HG03575 (cell line): ENCODE data around the gene PRR20G.
"Not testable (repeated sequence)": the region's sequence is repeated elsewhere in the genome, so short reads cannot be mapped to it uniquely, and the experiment has no call there.

Experiments used
- ATAC-seq: cut with Tn5 transposase; IDR thresholded peaks from one replicate; pipeline ENCODE4 v1.9.1; 2021; ENCODE audit not compliant: unreplicated experiment, insufficient number of reproducible peaks, low FRiP score; ENCODE audit errors: extremely low read depth

The PRR20G gene

DNA sequence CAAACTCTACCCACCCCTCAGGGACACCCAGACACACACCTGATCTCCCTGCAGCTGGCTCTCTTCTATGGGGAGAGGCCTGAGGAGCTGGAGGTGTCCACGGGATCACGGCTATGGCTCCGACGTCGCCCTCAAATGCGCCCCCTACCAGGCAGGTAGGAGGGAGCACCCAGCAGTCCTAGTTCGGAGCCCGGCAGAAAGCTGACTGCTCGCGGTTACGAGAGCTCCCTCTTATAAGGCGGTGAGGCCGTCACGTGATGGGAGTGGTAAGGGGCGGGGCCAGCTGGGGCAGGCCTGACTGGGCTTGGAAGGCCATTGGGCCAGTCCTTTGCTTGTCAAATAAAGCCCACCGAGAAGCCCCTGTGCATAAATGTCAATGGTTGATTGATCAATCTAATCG, at the start of gene PRR20G:
Gene PRR20G, minus strand, starts transcription at position 207 of the 400 bp plus-strand sequence. CDS start 681 bp downstream, outside the sequence.
- no peak for ATAC-seq

DNA sequence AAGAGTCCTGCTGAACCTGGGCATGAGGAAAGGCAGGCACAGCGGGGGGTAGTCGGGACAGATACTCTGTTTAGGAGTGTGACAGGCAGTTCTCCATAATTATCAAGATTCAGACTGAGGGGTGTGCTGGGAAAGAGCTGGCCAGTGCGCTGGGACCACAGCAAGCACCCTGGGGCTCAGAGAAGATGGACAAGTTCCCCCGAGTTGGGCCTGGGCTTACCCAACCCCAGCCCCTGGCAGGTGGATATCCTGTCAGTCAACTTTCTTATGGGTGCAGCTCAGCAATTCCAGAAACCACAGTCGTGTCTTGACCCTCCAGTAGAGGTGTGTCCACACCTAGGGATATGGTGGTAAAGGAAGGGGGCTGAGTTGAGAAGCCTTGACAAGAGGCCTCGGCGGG, 49.2 kb upstream of the PRR20G start:
- ATAC-seq = no peak

GRCh38 chr3:127336101-127336500, 48.3 kb upstream of the PRR20G start:
- ATAC-seq = no peak

DNA sequence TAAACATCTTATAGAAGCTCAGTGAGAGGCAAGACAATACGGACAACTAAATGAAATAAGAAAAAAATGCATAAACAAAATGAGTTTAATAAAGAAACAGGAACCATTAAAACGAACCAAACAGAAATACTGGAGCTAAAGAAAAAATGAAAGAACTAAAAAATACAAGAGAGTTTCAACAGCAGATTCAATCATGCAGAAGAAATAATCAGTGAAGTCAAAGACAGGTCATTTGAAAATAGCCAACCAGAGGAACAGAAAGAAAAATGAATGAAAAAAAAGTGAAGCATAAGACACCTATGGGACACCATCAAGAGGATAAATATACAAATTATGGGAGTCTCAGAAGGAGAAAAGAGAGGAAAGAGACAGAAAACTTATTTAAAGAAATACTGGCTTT, 42.5 kb upstream of the PRR20G start:
- ATAC-seq = no peak

GRCh38 chr3:127329631-127330285, 41.9 kb upstream of the PRR20G start:
- no peak for ATAC-seq

- ATAC-seq = no peak
These were observed 40.6 kb upstream of the PRR20G start for GRCh38 chr3:127328421-127328820.

GRCh38 chr3:127326341-127326740, 38.5 kb upstream of the PRR20G start:
- ATAC-seq = no peak

GRCh38 chr3:127325629-127325961, 37.7 kb upstream of the PRR20G start:
- ATAC-seq = no peak

- no peak for ATAC-seq
These were observed 37.2 kb upstream of the PRR20G start for GRCh38 chr3:127324913-127325628.

DNA sequence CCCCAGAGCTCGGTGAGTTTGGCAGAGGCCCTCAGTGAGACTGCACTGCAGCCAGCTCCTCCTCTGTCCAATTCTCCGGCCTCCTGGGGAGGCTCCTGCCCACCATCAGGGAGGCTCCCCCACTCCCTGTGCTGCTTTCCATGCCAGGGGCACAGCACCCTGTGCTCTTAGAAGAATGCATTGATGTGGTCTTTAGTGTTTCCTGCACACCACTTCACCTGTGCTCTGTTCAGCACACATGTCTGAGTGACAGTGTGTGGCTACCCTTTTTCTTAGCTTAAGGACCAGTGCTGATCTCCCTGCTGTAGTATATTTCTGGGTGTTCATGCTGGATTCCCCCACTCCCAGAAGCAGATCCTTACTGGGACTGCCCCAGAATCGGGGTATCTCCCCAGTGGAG, 36.2 kb upstream of the PRR20G start:
- ATAC-seq = no peak

DNA sequence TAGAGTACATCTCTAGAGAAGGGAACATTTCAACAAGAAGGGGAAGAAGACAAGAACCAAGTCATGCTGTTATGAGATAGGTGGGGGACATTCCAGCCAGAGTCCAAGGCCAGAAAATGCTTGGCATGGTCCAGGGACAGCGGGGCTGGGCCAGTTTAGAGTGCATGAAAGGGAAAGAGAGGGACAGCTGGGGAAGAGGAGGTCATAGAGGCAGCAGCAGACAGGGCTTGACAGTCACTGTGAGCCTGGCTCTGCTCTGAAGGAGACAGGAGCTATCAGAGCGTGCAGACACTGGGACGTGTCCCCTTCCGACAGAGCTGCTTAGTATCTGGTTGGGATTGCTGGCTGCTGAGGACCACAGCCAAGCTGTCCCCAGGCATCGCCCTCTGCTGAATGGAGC, 35.7 kb upstream of the PRR20G start:
- ATAC-seq = no peak

- ATAC-seq = no peak
These were observed 33.5 kb upstream of the PRR20G start for GRCh38 chr3:127321371-127321770.

GRCh38 chr3:127320529-127321121, 32.8 kb upstream of the PRR20G start:
- no peak for ATAC-seq

- no peak for ATAC-seq
These were observed 28.8 kb upstream of the PRR20G start for GRCh38 chr3:127316685-127317084.

DNA sequence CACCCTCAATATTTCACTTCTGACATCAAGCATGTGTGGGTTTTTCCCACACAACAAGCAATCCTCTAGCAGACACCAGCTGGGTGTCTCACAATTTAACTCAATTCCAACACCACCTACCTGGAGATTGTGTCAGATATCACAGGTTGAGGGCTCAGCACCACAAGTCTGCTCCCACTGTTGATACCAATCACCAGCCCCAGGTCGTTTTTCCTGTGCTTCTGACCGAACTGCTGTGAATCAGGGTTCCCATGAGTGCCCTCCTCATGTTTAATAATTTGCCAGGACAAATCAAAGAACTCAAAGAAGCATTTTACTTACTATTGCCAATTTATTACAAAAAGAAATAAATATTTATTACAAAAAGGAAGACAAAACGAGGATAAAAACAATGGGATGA, 25.0 kb upstream of the PRR20G start:
- ATAC-seq = no peak

DNA sequence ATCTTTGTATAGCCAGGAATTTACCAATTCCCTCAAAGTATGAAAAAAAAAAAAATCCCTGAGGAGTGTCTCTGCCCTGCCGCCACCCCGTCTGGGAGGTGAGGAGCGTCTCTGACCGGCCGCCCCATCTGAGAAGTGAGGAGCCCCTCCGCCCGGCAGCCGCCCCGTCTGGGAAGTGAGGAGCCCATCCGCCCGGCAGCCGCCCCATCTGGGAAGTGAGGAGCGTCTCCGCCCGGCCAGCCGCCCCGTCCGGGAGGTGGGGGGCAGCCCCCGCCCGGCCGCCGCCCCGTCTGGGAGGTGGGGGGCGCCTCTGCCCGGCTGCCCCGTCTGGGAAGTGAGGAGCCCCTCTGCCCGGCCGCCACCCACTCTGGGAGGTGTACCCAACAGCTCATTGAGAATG, 21.0 kb upstream of the PRR20G start:
- not testable (repeated sequence) for ATAC-seq

DNA sequence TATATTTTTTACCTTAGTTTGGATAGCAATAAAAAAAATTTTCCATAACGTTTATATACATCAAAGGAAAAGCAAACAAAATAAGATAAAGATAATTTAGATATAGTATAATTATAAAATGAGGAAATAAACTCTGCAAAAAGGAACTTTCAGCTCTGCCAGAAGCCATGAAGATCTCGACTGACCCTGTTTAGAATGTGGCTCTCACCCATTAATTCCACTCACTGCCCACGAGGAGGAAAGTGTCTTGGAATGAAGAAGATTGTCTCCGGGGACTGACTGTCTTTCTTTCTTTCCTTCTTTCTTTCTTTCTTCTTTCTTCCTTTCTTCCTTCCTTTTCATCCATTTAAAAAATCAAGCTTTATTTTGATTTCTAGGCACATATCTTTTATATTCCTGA, 20.1 kb upstream of the PRR20G start:
- no peak for ATAC-seq

DNA sequence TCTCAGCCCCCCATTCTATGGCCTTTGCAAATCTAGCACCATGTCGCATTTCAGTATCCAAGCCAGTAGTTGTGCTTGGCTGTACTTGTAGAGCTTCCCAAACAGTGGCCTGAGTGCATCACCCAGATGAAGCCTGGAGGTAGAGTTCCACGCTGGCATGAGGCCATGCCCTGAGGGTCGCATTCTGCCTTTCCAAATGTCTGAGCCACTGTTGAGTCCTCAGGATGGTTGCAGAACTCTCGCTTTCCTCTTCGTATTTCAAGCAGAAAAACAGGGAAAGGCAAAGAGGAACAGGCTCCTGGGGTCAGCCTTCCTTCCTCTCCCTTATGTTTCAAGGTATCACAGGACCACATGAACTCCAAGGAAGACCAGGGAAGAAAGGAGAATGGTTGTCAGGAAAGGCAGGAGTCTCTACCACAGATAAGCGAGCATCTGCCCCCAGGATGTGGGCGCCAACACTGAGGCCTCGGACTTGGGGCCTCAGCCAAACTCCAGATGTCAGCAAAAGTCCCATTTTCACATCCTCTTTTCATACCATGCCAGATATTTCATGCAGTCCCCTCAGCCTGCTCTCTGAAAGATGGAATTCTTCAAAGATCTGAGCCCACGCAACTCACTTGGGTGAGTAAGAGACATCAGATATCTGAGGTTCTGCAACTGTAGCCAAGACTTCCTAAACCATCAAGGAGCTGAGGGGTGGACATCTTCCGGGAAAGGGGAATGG, 19.4 kb upstream of the PRR20G start:
- no peak for ATAC-seq

DNA sequence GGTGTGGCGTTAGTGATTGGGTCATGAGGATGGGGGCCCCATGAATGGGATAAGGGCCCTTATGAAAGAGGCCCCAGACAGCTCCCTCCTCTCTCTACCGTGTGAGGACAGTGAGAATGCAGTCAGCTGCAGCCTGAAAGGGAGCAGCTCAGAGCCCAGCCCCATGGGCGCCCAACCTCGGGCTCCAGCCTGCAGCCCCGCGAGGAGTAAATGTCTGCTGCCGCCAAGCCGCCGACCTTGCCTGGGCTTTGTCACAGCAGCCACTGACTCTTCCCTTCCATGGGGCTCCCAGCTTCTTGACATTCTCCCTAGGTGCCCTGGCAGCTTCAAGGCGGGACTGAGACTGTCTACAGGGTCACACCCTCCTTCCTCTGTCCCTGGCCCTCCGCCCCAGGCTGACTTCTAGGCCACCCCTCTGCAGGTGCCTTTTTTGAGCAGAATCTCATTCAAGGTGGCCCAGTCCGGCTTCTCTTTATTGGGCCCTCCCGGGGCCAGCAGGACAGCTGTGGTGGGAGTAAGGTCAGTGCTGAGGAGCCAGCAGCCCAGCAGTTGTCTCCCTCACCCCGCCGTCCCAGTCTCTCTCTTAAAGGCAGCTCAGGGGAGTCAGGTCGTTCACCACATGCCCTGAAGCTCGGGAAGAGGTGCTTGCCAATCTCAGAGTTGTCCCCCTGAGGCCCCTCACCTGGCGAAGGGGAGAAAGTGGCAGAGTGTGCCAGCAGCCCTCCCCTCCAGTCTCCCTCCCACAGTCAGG, 18.7 kb upstream of the PRR20G start:
- no peak for ATAC-seq
